ENCODE measurements around the gene CYP26B1. TPM values are rescaled to one million over a fixed set of nuclear protein-coding genes. Genes with fewer than 3 reads are reported as not detected.

CYP26B1 gene
- total and polyA plus RNA-seq, 4 donors, result 0.47 to 1.8 (median 0.65) TPM

DNA sequence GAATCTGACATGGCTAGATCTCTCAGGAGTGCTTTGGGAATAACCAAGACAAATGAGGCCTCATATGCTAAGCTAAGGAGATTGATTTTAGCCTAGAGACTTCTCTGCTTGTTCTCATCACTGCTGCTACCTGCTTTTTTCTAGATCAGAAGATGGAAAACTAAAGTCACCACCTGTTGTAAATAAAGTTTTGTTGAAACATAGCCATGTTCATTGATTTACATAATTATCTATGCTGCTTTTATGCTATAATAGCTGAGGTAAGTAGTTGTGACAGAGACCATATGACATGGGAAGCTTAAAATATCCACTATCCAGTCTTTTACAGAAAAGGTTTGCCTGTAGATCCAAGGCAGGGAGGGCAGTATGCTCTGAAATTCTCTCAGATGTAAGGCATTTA is 46.1 kb upstream of the CYP26B1 start:
- Histone ChIP-seq H3K36me3 (ENCODE audit: control insufficient read depth in 4 of 4, insufficient read depth in 3 of 4, low read depth in 1 of 4, low read length in 3 of 4) (no peaks in the 10 kb centered on the region), H3K27me3 (ENCODE audit: control insufficient read depth in 4 of 4, insufficient read depth in 4 of 4, low read length in 3 of 4) (no peaks in the 10 kb centered on the region), H3K27ac (ENCODE audit: low read depth in 1 of 2, low read length in 2 of 2) (no peak overlapping the region), H3K9ac (ENCODE audit: low read depth in 1 of 2, low read length in 2 of 2) (no peak overlapping the region), H3K9me3 (ENCODE audit: control insufficient read depth in 4 of 4, low read length in 3 of 4) (no peaks in the 10 kb centered on the region), H3K4me1 (ENCODE audit: control insufficient read depth in 4 of 4, insufficient read depth in 4 of 4, low read length in 3 of 4) (no peaks in the 10 kb centered on the region), H3K4me3 (ENCODE audit: low read depth in 1 of 3, low read length in 3 of 3) (no peak overlapping the region)
- no peak for TF ChIP-seq YY1 (IDR thresholded peaks at IDR 0.05)
- no peak for TF ChIP-seq EGR1 (IDR thresholded peaks at IDR 0.05; ENCODE audit: low read depth in 2 of 2)
- TF ChIP-seq SP1 (IDR thresholded peaks at IDR 0.05), result no peak
- TF ChIP-seq HNF4A (conservative IDR thresholded peaks at IDR 0.05), result no peak
- TF ChIP-seq FOXA2 (IDR thresholded peaks at IDR 0.05), result no peak
- TF ChIP-seq, protein P1, sequence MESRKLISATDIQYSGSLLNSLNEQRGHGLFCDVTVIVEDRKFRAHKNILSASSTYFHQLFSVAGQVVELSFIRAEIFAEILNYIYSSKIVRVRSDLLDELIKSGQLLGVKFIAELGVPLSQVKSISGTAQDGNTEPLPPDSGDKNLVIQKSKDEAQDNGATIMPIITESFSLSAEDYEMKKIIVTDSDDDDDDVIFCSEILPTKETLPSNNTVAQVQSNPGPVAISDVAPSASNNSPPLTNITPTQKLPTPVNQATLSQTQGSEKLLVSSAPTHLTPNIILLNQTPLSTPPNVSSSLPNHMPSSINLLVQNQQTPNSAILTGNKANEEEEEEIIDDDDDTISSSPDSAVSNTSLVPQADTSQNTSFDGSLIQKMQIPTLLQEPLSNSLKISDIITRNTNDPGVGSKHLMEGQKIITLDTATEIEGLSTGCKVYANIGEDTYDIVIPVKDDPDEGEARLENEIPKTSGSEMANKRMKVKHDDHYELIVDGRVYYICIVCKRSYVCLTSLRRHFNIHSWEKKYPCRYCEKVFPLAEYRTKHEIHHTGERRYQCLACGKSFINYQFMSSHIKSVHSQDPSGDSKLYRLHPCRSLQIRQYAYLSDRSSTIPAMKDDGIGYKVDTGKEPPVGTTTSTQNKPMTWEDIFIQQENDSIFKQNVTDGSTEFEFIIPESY (IDR thresholded peaks at IDR 0.05), result no peak
- no peak for TF ChIP-seq FOXA1 (IDR thresholded peaks at IDR 0.05)
- DNase-seq (ENCODE audit: low spot score), result no peak

DNA sequence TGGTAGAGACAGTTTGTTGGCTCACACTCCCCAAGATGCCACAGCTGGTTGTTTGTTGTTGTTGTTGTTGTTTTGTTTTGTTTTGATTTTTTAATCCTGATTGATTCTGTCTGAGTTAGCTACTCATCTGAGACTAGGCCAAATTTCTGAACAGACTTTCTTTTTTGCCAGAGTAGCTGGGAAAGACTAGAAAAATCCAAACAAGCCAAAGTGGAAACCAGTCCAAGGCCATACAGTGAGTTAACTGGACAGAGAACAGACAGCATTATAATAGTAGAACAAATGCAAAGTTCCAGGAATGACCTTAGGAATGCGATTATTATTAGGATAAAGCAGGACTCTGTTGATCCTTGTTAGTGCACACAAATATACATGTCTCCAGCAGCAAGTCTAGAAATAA is 43.8 kb upstream of the CYP26B1 start:
- 83% methylated on average over 1 of the region's 1 CpG for WGBS

More for the DNA sequence above, 43.8 kb upstream of the CYP26B1 start:
- no peaks in the 10 kb centered on the region for H3K9me3 ChIP-seq (ENCODE audit: control insufficient read depth in 4 of 4, low read length in 3 of 4)
- TF ChIP-seq TAF1 (conservative IDR thresholded peaks at IDR 0.05) (no peak), JUND (IDR thresholded peaks at IDR 0.05) (no peak), FOXA2 (IDR thresholded peaks at IDR 0.05) (no peak), YY1 (IDR thresholded peaks at IDR 0.05) (no peak), GABPA (IDR thresholded peaks at IDR 0.05 in 1 of 2, conservative IDR thresholded peaks at IDR 0.05 in 1 of 2) (no peak), FOXA1 (IDR thresholded peaks at IDR 0.05) (no peak), EGR1 (IDR thresholded peaks at IDR 0.05; ENCODE audit: low read depth in 2 of 2) (no peak), SP1 (IDR thresholded peaks at IDR 0.05) (no peak), HNF4G (IDR thresholded peaks at IDR 0.05) (no peak)
- TF ChIP-seq, protein P2, sequence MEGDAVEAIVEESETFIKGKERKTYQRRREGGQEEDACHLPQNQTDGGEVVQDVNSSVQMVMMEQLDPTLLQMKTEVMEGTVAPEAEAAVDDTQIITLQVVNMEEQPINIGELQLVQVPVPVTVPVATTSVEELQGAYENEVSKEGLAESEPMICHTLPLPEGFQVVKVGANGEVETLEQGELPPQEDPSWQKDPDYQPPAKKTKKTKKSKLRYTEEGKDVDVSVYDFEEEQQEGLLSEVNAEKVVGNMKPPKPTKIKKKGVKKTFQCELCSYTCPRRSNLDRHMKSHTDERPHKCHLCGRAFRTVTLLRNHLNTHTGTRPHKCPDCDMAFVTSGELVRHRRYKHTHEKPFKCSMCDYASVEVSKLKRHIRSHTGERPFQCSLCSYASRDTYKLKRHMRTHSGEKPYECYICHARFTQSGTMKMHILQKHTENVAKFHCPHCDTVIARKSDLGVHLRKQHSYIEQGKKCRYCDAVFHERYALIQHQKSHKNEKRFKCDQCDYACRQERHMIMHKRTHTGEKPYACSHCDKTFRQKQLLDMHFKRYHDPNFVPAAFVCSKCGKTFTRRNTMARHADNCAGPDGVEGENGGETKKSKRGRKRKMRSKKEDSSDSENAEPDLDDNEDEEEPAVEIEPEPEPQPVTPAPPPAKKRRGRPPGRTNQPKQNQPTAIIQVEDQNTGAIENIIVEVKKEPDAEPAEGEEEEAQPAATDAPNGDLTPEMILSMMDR (IDR thresholded peaks at IDR 0.05; ENCODE audit: low read depth, low read length, missing input control), result no peak
- TF ChIP-seq, protein P1 (IDR thresholded peaks at IDR 0.05), result no peak
- TF ChIP-seq, protein P3, sequence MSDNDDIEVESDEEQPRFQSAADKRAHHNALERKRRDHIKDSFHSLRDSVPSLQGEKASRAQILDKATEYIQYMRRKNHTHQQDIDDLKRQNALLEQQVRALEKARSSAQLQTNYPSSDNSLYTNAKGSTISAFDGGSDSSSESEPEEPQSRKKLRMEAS (IDR thresholded peaks at IDR 0.05), result no peak
- TF ChIP-seq, protein P4, sequence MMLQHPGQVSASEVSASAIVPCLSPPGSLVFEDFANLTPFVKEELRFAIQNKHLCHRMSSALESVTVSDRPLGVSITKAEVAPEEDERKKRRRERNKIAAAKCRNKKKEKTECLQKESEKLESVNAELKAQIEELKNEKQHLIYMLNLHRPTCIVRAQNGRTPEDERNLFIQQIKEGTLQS (IDR thresholded peaks at IDR 0.05), result no peak
- H3K27me3 ChIP-seq (ENCODE audit: control insufficient read depth in 4 of 4, insufficient read depth in 4 of 4, low read length in 3 of 4), result no peaks in the 10 kb centered on the region
- no peak for DNase-seq (ENCODE audit: low spot score)
- no peak overlapping the region for H3K27ac ChIP-seq (ENCODE audit: low read depth in 1 of 2, low read length in 2 of 2)
- H3K9ac ChIP-seq (ENCODE audit: low read depth in 1 of 2, low read length in 2 of 2), result no peak overlapping the region
- no peaks in the 10 kb centered on the region for H3K4me1 ChIP-seq (ENCODE audit: control insufficient read depth in 4 of 4, insufficient read depth in 4 of 4, low read length in 3 of 4)
- H3K36me3 ChIP-seq (ENCODE audit: control insufficient read depth in 4 of 4, insufficient read depth in 3 of 4, low read depth in 1 of 4, low read length in 3 of 4), result no peaks in the 10 kb centered on the region
- H3K4me3 ChIP-seq (ENCODE audit: low read depth in 1 of 3, low read length in 3 of 3), result no peak overlapping the region

All from liver (tissue), 9 donors.